ENCODE data around the gene SERINC3.
"Not testable (repeated sequence)": the region's sequence is repeated elsewhere in the genome, so short reads cannot be mapped to it uniquely, and the experiment has no call there.

The SERINC3 gene

DNA sequence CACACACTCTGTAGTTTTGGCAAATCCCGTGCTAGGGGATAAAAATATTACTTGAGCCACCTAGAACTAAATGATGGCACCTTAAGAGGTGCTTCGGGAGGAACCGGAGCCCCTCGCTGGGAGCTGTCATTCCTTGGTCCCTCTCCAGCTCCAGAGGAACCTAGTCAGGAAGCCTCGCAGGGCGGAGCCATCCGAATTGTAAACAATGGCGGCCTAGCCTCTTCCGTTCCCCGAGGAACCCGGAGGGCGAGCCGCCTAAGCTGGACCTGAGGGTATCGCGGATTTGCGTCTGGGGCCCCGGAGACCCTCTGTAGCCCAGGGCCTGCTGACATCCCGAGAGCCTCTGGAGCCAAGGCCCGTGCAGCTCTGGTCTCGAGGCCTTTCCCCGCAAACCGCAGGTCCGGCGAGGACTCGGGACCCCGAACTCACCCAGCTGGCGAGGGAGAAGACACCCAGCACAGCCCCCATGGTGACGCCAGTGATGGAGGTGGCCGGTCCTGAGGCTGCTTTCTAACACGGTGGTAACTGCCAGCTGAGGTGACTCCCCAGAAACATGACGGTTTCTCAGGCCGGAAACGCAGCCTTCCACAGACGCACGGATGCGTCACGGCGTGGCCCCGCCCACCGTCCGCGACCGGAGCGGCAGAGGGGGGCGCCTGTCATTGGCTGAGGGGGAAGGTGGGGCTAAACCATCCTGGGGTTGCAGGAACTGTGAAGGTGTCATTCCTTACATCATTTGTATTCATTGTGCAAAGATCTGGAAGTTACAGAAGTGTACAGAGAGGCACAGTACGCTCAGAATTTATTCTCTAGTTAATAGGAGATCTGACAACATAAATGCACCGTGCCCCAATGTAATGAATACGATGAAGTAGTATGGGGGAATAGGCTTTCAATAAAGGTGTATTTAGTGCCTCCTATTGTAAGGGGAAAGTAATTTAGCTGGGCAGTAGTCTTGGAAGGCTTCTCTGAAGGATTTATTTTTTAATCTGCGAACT, at the start of gene SERINC3:
Gene SERINC3, minus strand, starts transcription at position 587 of the 998 bp plus-strand sequence. Its CDS starts 119 bp downstream, at position 468.
- Histone ChIP-seq H3K4me1 (ENCODE audit: insufficient read depth, insufficient read length) (peaks cover 6% of the 10 kb centered on the region), H3K36me3 (ENCODE audit: insufficient read depth, insufficient read length, low read length) (peaks cover 8% of the 10 kb centered on the region), H3K9me3 (ENCODE audit: insufficient read depth, low read length) (0 out of 2 replicates have a peak, but pooled peaks cover 3% of the 10 kb centered on the region), H3K4me3 (ENCODE audit: insufficient read length, low read depth) (peak within 1 kb of the TSS; percentile 99), H3K27me3 (ENCODE audit: insufficient read depth, insufficient read length) (no peaks in the 10 kb centered on the region), H3K9ac (ENCODE audit: insufficient read length, low read depth) (peak within 1 kb of the TSS; percentile 95)
- no peak for TF ChIP-seq YY1 (IDR thresholded peaks at IDR 0.05; ENCODE audit: insufficient read depth, insufficient read length)
- TF ChIP-seq ZNF274 (IDR thresholded peaks at IDR 0.05; ENCODE audit: low read depth, low read length), result no peak
- TF ChIP-seq SUZ12 (IDR thresholded peaks at IDR 0.05; ENCODE audit: extremely low read depth, insufficient read depth, insufficient read length), result no peak
- DNase-seq (ENCODE audit: low read depth, low spot score), result peak; percentile 92

DNA sequence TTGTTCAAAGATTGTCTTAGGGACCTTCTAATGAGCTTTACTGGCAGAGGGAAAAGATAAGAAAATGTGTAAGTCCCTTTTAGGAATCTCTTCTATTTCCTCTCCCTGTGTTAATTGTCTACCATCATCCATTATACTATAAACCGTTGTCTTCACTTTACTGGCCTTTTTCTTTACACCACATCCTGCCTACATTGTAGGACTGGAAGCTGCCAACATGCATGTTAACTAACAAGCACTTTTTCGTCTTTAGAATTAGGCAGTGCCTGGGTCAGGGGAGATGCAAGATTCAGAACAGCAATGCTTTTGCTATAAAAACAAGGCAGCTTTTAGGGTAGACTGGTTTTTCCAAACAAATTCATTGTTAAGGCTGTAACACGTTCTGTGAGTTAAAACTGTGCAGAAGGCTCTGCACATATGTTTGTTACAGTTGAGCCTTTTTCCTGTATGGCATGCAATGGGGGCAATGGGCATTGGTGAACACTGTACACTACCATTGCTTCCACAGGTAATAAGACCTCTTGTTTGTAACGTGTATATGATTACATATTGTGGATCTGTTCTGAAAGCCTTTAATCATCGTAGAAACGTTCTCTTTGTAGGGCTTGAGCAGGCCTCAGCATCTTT, 49.6 kb upstream of the SERINC3 start:
- Histone ChIP-seq H3K27me3 (ENCODE audit: insufficient read depth, insufficient read length) (no peaks in the 10 kb centered on the region), H3K4me3 (ENCODE audit: insufficient read length, low read depth) (no peak overlapping the region), H3K4me1 (ENCODE audit: insufficient read depth, insufficient read length) (peaks cover 5% of the 10 kb centered on the region), H3K9me3 (ENCODE audit: insufficient read depth, low read length) (no peaks in the 10 kb centered on the region), H3K36me3 (ENCODE audit: insufficient read depth, insufficient read length, low read length) (no peaks in the 10 kb centered on the region), H3K9ac (ENCODE audit: insufficient read length, low read depth) (no peak overlapping the region)
- DNase-seq (ENCODE audit: low read depth, low spot score), result no peak
- no peak for TF ChIP-seq SUZ12 (IDR thresholded peaks at IDR 0.05; ENCODE audit: extremely low read depth, insufficient read depth, insufficient read length)
- no peak for TF ChIP-seq ZNF274 (IDR thresholded peaks at IDR 0.05; ENCODE audit: low read depth, low read length)
- no peak for TF ChIP-seq YY1 (IDR thresholded peaks at IDR 0.05; ENCODE audit: insufficient read depth, insufficient read length)

DNA sequence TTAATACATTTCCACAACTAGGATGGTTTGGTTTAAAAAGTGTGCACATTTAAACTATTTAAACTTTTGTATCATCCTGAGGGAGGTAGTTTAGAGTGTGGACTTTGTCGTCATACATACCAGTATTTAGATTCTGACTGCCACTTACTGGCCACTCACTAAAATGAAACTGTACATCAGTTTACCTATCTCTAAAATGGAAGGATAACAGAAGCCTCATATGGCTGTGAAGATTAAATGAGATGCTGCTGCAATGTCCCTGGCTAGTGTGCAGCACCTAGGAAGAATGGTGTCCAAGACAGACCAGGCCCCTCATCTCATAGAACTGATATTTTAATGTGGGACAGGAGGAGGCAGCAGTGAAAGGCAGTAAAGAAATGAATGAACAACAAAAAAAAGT, 48.5 kb upstream of the SERINC3 start:
- H3K9ac ChIP-seq (ENCODE audit: insufficient read length, low read depth), result no peak overlapping the region
- no peak overlapping the region for H3K4me3 ChIP-seq (ENCODE audit: insufficient read length, low read depth)
- TF ChIP-seq ZNF274 (IDR thresholded peaks at IDR 0.05; ENCODE audit: low read depth, low read length) (no peak), SUZ12 (IDR thresholded peaks at IDR 0.05; ENCODE audit: extremely low read depth, insufficient read depth, insufficient read length) (no peak), YY1 (IDR thresholded peaks at IDR 0.05; ENCODE audit: insufficient read depth, insufficient read length) (no peak)

DNA sequence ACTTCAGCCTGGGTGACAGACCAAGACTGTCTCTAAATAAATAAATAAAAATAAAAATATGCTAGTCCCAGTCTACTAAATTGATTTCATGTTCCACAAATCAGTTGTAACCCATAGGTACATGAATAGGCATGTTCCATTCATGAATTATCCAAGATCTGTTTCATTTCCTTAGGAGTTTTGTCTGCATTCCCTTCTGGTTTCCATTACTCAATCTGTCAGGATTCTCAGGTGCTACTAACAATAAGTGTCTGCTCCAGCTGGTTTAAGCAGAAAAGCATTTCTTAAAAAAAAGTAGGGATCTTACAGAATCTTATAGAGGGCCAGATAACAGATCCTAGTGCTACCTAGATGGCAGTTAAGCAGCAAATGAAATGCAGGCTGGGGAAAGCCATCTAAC, 44.9 kb upstream of the SERINC3 start:
- no peak for DNase-seq (ENCODE audit: low read depth, low spot score)
- H3K4me3 ChIP-seq (ENCODE audit: insufficient read length, low read depth), result no peak overlapping the region

More for the DNA sequence above, 48.5 kb upstream of the SERINC3 start:
- Histone ChIP-seq H3K9me3 (ENCODE audit: insufficient read depth, low read length) (no peaks in the 10 kb centered on the region), H3K4me1 (ENCODE audit: insufficient read depth, insufficient read length) (peaks cover 5% of the 10 kb centered on the region), H3K27me3 (ENCODE audit: insufficient read depth, insufficient read length) (no peaks in the 10 kb centered on the region), H3K36me3 (ENCODE audit: insufficient read depth, insufficient read length, low read length) (no peaks in the 10 kb centered on the region)
- no peak for DNase-seq (ENCODE audit: low read depth, low spot score)

DNA sequence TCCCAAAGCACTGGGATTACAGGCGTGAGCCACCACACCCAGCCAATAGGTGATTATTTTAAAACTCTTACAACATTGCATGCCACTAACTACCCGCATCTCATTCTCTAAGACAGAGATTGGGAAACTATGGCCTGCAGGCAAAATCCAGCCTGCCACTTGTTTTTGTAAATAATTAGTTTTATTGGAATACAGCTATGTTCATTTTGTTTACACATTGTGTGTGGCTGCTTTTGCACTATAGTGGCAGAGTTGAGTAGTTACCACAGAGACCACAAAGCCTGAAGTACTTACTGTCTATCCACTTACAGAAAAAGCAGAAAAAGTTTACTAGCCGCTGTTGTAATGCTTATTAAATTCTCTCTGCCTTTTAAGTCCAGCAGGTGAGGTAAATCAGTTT, 44.1 kb upstream of the SERINC3 start:
- TF ChIP-seq SUZ12 (IDR thresholded peaks at IDR 0.05; ENCODE audit: extremely low read depth, insufficient read depth, insufficient read length), result no peak
- no peak for TF ChIP-seq ZNF274 (IDR thresholded peaks at IDR 0.05; ENCODE audit: low read depth, low read length)
- TF ChIP-seq YY1 (IDR thresholded peaks at IDR 0.05; ENCODE audit: insufficient read depth, insufficient read length), result no peak
- Histone ChIP-seq H3K4me1 (ENCODE audit: insufficient read depth, insufficient read length) (no peaks in the 10 kb centered on the region), H3K4me3 (ENCODE audit: insufficient read length, low read depth) (no peak overlapping the region), H3K9ac (ENCODE audit: insufficient read length, low read depth) (no peak overlapping the region), H3K36me3 (ENCODE audit: insufficient read depth, insufficient read length, low read length) (no peaks in the 10 kb centered on the region), H3K27me3 (ENCODE audit: insufficient read depth, insufficient read length) (no peaks in the 10 kb centered on the region), H3K9me3 (ENCODE audit: insufficient read depth, low read length) (no peaks in the 10 kb centered on the region)
- no peak for DNase-seq (ENCODE audit: low read depth, low spot score)

More for the DNA sequence above, 44.9 kb upstream of the SERINC3 start:
- Histone ChIP-seq H3K9me3 (ENCODE audit: insufficient read depth, low read length) (no peaks in the 10 kb centered on the region), H3K36me3 (ENCODE audit: insufficient read depth, insufficient read length, low read length) (no peaks in the 10 kb centered on the region), H3K9ac (ENCODE audit: insufficient read length, low read depth) (no peak overlapping the region), H3K27me3 (ENCODE audit: insufficient read depth, insufficient read length) (no peaks in the 10 kb centered on the region), H3K4me1 (ENCODE audit: insufficient read depth, insufficient read length) (no peaks in the 10 kb centered on the region)
- no peak for TF ChIP-seq ZNF274 (IDR thresholded peaks at IDR 0.05; ENCODE audit: low read depth, low read length)
- no peak for TF ChIP-seq SUZ12 (IDR thresholded peaks at IDR 0.05; ENCODE audit: extremely low read depth, insufficient read depth, insufficient read length)
- TF ChIP-seq YY1 (IDR thresholded peaks at IDR 0.05; ENCODE audit: insufficient read depth, insufficient read length), result no peak

DNA sequence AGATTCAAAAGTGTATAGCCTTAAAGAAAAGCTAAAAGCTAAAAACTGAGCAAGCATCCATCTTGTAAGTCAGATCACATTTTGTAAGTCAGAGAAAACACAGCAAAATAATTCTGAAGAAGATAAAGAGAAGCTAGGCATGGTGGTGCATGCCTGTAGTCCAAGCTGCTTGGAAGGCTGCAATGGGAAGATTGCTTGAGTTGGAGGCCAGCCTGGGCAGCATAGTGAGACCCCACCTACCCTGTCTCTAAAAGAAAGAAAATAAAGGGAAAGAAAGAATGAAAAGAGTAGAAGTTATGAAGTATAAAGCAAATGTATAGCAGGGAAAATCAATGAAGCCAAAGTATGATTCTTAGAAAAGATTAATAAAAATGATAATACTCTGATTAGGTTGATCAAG, 40.0 kb upstream of the SERINC3 start:
- no peak for TF ChIP-seq YY1 (IDR thresholded peaks at IDR 0.05; ENCODE audit: insufficient read depth, insufficient read length)
- no peak for TF ChIP-seq SUZ12 (IDR thresholded peaks at IDR 0.05; ENCODE audit: extremely low read depth, insufficient read depth, insufficient read length)
- no peak for TF ChIP-seq ZNF274 (IDR thresholded peaks at IDR 0.05; ENCODE audit: low read depth, low read length)
- no peaks in the 10 kb centered on the region for H3K36me3 ChIP-seq (ENCODE audit: insufficient read depth, insufficient read length, low read length)
- no peak for DNase-seq (ENCODE audit: low read depth, low spot score)
- no peak overlapping the region for H3K4me3 ChIP-seq (ENCODE audit: insufficient read length, low read depth)
- no peaks in the 10 kb centered on the region for H3K27me3 ChIP-seq (ENCODE audit: insufficient read depth, insufficient read length)
- H3K9me3 ChIP-seq (ENCODE audit: insufficient read depth, low read length), result no peaks in the 10 kb centered on the region
- H3K4me1 ChIP-seq (ENCODE audit: insufficient read depth, insufficient read length), result no peaks in the 10 kb centered on the region
- H3K9ac ChIP-seq (ENCODE audit: insufficient read length, low read depth), result no peak overlapping the region

DNA sequence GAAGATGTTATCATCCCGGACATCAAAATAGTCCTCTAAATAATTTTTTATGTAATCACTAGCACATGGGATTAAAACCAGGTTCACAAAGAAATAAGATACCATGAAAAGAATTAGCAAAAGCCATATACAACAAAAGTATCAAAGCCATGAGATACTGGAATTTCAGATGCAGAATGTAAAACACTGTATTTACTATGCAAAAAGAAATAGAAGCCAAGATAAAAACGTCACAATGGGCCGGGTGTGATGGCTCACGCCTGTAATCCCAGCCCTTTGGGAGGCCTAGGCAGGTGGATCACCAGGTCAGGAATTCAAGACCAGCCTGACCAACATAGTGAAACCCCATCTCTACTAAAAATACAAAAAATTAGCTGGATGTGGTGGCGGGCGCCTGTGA, 38.9 kb upstream of the SERINC3 start:
- H3K9me3 ChIP-seq (ENCODE audit: insufficient read depth, low read length); DNase-seq (ENCODE audit: low read depth, low spot score); H3K4me3 ChIP-seq (ENCODE audit: insufficient read length, low read depth); H3K27me3 ChIP-seq (ENCODE audit: insufficient read depth, insufficient read length); H3K4me1 ChIP-seq (ENCODE audit: insufficient read depth, insufficient read length); H3K36me3 ChIP-seq (ENCODE audit: insufficient read depth, insufficient read length, low read length); H3K9ac ChIP-seq (ENCODE audit: insufficient read length, low read depth): not testable (repeated sequence)
